Activated T-cell treated with anti-CD3 and anti-CD28 coated beads, Interleukin-2, amount 50 U/mL, for 1 hour (primary cell): Measurements from ENCODE around the gene EVC2.
A peak's percentile ranks its signal among the peaks of the same experiment; 100 is the strongest.

Experiments
- DNase-seq: peaks from one replicate; pipeline ENCODE4 v3.0.0-alpha.2; 2020

EVC2 gene, protein sequence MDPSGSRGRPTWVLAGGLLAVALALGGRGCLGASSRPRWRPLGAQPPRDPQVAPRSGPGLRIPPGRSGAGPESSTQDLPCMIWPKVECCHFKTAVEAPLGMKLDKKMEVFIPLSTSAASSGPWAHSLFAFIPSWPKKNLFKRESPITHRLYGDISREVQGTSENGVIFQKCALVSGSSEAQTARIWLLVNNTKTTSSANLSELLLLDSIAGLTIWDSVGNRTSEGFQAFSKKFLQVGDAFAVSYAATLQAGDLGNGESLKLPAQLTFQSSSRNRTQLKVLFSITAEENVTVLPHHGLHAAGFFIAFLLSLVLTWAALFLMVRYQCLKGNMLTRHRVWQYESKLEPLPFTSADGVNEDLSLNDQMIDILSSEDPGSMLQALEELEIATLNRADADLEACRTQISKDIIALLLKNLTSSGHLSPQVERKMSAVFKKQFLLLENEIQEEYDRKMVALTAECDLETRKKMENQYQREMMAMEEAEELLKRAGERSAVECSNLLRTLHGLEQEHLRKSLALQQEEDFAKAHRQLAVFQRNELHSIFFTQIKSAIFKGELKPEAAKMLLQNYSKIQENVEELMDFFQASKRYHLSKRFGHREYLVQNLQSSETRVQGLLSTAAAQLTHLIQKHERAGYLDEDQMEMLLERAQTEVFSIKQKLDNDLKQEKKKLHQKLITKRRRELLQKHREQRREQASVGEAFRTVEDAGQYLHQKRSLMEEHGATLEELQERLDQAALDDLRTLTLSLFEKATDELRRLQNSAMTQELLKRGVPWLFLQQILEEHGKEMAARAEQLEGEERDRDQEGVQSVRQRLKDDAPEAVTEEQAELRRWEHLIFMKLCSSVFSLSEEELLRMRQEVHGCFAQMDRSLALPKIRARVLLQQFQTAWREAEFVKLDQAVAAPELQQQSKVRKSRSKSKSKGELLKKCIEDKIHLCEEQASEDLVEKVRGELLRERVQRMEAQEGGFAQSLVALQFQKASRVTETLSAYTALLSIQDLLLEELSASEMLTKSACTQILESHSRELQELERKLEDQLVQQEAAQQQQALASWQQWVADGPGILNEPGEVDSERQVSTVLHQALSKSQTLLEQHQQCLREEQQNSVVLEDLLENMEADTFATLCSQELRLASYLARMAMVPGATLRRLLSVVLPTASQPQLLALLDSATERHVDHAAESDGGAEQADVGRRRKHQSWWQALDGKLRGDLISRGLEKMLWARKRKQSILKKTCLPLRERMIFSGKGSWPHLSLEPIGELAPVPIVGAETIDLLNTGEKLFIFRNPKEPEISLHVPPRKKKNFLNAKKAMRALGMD

DNA sequence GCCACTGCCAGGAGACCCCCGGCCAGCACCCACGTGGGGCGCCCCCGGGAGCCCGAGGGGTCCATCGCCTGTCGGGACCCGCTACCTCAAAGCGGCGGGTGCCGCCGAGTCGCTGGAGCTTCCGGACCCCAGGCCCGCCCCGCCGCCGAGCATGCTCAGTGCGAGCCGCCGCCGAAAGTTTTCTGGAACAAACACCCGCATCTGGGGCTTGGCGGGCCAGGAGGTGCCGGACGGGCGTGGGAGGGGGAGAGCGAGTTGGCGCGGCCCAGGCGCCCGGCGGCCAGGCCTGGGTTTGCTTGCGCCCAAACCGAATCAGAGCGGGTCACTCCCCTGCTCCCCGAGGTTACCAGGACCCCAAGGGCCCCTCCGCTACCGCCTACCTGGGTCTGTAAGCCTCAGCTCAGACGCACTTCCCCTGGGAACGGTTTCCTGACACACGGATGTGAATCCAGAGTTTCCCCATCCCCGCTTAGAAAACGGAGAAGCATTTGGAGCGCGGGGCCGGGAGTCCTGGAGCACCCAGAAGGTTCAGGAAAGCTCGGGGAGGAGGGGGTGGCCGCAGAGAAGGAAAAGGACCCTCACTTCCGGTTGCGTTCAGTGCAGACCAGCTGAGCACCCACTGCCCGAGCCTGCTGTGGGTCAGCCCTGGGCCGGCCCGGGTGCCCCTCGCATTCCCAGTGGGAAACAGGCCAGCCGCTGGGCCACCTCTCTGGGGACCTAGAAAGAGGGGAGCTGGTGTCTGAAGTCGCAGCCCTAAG, at the start of gene EVC2:
EVC2 (minus strand) TSS at position 111 of the 758 bp plus-strand sequence; CDS start at position 65, 46 bp downstream.
- DNase-seq, result peak; percentile 29

DNA sequence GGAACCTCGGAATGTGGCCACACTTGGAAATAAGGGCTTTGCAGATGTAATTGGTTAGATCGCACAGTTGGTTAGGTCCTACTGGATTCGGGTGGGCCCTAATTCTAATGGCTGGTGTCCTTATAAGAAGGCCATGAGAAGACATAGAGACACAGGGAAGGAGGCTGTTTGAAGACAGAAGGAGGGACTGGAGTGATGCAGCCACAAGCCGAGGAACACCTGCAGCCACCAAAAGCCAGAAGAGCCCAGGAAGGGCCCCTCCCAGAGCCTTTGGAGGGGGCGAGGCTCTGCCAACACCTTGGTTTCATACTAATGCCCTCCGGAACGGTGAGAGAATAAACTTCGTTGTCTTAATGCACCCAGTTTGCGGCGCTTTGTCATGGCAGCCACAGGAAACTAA, 49.6 kb upstream of the EVC2 start:
- no peak for DNase-seq

DNA sequence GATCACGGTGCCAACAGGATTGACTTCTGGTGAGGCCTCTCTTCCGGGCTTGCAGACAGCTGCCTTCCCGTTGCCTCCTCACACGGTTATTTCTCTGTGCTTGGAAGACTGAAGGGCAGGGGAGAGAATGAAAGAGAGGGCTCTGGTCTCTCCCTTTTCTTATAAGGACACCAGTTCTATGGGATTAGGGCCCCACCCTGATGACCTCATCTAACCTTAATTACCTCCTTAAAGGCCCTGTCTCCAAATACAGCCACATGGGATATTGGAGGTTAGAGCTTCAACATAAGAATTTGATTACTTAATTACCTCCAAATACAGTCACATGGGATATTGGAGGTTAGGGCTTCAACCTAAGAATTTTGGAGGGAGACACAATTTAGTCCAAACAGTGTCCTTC, 49.2 kb upstream of the EVC2 start:
- DNase-seq, result no peak

DNA sequence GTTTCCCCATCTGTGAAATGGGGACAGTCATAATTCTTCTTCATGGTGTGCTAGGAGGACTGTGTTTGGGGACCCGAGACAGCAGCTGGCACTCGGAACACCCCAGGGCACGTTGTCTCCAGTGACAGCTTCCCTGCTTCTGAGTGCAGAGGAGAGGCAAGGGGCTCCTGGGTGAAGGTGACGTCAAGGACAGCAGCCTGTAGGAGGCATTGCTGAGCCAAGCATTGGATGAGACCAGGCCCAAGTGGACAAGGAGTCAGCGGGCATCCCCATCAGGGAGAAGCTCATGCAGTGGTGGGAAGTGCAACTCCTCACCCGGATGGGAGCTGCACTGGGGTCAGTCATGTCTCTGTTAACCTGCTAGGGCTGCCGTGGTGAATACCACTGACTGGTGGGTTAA, 48.7 kb upstream of the EVC2 start:
- no peak for DNase-seq

DNA sequence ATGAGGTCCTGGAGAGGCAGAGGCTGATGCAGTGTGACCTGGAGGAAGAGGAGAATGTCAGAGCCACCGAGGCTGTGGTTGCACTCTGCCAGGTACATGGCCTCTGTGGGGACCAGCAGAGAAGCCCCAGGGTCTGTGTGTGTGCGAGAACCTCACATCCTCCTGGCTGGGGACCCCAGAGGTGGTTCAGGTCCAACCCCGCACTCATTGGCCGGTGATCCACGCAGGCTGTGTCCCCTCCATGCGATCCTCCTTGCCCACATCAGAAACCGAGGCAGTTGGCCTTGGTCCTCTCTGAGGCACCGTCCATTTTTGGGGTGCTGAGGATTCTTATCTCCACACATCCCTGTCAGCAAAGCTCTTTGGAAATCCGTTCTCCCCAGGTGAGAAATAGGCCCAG, 47.9 kb upstream of the EVC2 start:
- no peak for DNase-seq

DNA sequence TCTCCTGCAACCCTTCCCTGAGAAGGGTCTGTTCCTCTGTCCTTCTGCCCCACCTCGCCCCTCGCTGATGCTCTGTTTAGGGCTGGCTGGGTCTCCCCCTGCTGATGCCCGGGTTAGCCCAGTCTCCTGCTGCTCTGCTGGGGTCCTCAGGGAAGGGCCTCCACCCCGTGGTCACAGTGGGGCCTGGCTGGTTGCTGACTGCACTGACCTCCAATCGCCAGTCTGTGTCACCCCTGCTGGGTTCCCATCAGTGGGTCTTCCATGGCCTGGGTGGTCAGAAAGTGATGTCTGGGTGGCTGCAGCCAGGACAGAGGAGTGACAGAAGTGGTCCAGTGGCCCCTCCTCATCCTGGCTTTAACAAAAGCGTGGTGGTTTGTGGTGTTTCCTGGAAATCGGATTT, 47.3 kb upstream of the EVC2 start:
- no peak for DNase-seq

DNA sequence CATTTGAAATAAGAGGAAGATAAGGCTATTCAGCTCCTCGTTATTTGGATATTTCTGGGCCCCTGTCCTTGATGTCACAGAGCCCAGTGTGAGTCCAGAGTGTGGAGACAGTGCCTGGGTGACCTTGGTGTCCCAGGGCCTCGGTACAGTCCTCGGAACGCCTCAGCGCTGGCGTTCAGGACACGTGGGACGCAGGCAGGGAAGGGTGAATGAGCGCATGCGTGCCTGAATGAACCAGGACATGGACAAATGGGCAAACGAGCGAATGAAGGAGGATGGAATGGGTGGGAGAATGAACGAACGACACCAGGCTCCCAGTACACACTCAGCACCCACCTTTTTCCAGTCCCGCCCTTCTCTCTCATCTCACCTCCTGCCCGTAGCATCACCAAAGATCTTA, 46.8 kb upstream of the EVC2 start:
- DNase-seq, result no peak

DNA sequence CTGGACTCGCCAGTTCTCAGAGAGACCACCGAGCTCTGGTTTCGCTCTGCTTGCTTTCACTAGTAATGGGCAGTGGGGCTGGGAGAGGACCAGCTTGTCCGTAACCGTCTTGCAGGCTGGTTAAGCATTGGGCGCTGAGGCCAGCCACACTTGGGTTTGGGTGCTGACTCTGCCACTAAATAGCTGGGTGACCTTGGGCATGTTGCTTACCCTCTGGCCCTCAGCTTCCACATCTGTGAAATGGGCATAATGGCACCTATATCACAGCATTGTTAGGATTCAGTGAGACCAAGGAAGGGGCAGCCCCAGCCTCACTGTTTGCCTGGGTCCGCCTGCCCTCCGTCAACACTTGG, 46.1 kb upstream of the EVC2 start:
- DNase-seq, result no peak

DNA sequence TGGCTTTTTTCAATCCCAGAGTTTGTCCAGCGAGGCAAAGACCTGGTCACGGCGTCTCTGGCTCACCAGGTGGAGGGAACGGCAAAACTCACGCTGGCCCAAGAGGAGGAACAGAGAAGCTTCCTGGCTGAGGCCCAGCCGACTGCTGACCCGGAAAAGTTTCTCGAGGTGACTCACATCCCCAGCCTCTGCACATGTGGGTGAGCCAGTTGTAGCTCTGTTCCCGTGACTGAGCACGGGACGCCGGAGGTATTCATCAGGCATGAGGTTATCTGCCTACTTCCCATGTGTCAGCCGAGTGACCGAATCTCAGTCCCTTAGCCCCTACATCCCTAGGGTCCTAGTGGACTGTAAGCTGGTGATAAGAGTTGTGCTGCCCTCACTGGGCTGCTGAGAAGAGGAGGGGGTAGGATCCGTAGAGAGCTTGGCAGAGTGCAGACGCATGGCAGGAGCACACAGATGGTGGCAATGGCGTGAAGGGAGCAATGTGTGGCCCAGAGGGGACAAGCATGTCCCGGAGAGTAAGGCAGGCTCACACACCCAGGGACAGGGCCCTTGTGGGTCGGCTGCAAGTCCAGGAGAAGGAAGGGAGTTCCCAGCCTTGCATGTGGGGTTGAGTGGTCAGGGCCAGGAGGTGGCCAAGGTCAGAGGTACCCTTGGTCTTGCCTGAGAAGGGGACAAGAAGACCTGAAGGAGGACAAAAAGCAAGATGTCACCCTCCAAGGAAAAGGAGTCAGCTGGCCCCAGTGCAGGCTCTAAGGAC, 45.6 kb upstream of the EVC2 start:
- DNase-seq, result no peak

DNA sequence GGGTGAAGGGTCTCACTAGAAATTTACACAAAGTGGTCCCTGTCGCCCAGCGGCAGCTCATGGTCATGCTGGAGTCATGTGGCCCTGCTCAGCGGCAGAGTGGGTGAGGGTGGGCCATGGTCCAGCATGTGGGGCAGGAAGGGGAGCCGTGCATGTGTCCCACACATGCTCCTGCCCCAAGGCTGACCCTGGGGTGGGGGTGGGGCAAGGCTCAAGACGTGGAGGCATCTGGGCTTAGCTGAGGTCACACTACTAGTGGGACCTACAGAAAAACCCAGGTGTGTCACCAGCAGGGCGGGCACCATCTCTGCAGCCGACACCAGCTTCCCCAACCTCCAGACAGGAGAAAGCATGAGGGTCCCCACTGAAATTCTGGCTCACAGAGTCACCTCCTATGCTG, 45.0 kb upstream of the EVC2 start:
- DNase-seq, result no peak

DNA sequence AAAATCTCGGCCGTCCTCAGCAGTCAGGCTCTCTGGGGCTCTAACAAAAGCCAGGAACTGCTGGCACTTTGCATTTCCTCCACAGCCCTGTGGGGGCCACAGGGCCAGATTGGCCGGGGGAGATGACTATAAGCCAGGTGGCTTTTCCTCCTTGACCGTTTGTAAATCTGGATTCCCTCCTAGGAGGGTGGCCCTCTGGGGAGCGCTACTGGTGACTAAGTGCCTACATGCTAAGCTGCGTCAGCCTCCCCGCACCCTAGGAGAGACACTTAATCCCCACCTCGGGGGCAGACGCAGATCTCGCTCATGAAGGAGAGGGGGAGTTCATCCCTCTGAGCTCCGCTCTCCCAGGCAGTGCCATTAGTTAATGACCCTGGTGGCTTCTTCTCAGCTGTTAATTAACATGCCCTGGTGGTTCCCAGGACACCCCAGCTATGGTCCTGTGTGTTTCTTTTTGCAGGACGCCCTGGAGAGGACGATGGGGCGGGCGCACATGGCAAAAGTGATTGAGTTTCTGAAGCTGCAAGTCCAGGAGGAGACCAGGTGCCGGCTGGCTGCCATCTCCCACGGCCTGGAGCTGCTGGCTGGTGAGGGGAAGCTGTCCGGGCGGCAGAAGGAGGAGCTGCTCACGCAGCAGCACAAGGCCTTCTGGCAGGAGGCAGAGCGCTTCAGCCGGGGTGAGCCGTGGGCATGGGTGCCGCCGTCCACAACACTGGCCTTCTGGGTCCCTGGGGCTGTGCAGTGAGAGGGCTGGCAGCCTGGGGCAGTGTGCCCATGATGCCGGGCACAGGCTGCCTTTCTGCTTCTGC, 44.2 kb upstream of the EVC2 start:
- DNase-seq, result no peak

DNA sequence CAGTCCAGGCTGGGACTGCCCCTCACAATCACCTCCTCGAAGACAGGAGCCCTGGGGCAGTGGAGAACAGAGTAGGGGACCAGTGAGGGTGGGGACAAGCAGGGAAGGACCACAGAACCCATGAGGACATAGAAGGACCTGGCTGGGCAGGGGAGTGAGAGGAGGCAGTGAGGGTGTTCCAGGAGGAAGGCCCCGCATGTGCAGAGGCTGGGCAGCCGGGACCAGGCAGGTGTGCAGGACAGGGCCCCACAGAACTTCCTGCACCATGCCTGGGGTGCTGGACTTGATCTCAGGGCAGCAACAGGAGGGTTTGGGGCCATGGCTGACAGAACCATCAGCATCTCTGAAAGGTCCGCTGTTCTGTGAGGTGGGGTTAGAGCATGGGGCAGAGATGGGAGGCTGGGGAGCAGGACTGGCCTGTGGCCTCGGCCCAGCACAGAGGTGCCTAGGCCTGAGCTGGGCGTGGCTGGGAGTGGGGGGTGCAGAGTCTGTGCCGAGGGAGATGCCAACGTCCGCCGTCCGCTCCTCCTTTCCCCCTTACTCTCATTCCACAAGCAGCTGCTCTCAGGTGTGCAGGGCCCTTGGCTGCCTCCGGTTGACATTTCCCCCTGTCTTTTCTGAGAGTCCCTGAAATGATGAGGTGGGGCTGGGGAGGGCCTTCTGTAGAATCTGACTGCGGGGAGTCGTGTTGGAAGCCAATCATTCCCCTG, 43.5 kb upstream of the EVC2 start:
- no peak for DNase-seq

DNA sequence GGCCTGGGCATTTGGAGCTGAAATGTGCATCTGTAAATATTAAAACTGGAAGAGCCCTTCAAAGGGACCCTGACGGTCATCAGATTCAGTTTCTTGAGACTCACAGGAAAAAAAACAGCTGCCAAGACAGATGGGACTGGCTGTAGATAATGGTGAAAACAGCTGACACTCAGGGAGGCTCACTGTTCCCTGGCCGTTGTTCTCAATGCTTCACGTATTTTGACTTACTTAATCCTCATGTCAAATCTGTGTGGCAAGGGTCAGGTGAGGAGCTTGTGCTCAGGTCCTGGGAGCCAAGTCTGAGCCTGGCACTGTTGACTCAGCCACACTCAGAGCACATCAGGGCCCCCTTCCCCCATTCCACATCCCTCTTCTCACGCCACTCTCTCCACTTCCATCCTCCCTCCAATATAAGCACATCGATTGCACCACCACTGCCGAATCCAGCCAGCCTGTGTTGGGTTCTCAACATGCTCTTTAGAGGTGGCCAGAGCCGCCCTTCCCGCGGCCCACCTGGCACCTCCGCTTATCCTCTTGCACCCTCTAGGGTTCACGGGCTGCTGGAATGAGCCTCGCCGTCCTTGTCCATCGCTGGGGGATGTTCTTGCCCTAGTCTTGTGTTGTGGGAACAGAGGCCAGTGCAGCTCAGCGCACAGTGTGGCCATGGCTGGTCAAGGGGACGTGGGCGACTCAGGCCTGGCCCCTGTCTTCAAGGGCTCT, 42.7 kb upstream of the EVC2 start:
- DNase-seq, result no peak

DNA sequence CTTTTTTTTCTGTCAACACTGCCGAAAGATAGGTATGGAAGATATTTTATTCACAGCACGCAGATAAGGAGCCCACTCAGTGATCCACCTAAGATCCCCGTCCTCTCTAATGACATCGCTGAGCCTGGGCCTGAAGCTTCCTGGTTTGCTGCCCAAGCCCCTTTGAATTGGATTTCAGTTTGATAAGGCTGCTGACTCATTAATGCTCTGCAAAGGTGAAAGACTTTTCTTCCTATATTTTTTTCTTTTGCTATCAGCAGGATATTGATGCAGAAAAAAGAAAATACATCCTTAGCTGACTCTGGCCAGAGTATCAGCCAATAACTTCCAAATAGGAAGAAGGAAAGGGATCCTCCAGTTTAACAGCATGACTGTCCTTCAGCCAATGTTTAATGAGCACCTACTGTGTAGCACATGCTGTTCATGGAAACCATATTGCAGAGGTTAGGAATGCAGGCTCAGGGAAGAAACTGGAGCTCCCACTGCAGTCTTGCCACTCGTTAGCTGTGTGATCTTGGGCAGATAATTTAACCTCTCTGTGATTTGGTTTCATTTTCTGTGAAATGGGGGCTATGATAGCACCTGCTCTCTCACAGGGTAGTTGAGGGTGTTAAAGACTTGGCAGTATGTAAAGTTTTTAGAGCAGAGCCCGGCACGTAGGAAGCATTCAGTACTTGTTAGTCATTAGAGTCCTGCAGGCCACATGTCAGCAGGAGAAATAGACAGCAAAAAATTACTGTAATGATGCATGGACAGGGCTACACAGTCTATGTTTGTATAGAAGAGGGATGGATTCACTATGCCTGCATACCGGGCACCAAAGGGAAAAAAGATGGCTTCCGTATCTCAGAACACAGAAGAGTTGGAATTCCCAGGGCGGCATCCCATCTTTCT, 41.9 kb upstream of the EVC2 start:
- no peak for DNase-seq

DNA sequence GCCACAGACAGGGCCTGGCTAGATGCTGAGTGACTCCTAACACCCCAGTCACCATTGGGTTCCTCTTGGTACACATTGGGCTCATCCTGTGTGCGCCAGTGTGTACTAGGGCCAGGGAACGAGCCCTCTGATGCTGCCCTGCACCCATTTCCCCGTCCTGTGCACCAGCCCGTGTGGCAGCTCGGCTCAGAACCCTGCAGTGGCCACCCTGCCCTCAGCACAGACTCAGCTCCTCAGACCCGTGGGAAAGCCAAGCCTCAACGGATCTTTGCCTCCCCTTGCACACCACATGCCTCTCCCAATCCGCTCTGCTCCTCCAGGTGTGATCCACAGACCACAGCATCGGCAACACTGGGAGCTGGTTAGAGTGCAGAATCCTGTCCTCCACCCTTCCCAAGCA, 41.2 kb upstream of the EVC2 start:
- no peak for DNase-seq

DNA sequence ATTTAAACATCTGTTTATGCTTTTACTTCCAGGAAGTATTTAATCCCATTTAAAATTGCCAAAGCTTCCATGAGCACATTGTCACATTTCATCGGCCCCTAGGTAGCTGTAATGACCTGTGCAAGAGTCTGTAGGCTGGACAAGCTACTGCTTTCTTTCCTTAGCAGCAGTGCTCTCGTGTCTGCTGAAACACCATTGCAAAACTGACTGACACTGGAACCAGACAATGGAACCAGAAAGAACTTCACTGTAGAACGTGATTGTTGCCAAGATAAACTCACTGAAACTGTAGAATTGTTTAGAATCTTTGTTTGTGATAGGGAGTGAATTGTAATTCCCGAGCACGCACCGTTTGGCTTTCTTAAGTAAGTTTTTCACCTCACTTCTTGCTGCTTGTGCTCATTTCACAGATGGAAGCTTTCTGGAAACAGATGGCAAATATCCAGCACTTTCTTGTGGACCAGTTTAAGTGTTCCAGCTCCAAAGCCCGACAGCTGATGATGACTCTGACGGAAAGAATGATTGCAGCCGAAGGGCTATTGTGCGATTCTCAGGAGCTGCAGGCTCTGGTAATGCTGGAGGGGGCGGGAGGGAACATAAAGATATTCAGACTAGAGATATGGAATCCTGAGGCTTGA, 39.5 kb upstream of the EVC2 start:
- no peak for DNase-seq

DNA sequence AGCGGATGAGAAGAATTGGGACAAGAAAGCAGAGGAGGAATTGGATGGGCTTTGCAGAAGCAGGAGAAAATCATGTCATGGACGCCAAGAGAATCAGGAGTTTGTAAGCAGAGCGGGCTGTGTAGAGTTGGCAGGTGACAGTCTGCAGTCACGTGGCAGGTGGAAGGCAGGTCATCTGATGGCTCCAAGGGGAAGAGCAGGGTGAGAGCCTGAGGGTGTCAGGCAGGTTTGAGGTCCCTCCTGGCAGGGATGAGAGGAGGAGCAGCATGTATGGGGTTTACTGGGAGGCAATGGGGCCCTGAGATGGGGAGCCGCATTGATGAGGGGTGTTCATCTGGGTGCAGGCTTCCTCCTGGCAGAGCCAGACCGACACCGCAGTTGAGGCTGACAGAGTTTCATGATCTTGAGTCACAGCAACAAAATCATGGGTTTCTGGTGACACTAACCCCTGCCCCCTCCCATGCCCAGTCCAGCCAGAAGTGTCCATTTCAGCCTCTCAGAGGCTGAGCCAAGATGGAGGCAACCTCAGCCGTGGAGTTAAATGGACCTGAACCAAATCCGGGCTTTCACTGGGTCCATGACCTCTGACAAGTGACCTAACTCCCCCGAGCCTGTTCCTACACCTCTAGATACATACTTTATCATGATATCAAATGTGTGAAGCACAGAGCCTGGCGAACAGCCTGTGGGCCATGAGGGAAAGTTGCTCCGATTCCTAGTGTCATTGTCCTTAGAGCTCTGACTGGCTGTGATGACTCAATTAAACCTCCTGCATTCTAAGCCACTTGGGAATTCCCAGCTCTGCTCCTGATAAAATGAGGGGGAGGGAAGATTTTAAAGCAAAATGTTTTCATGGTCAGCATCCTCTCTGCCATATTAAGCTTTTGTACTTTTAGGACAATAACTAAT, 38.7 kb upstream of the EVC2 start:
- DNase-seq, result no peak
